Measurements from ENCODE around the gene ATP11A.
A peak's percentile ranks its signal among the peaks of the same experiment; 100 is the strongest.

The ATP11A gene

DNA sequence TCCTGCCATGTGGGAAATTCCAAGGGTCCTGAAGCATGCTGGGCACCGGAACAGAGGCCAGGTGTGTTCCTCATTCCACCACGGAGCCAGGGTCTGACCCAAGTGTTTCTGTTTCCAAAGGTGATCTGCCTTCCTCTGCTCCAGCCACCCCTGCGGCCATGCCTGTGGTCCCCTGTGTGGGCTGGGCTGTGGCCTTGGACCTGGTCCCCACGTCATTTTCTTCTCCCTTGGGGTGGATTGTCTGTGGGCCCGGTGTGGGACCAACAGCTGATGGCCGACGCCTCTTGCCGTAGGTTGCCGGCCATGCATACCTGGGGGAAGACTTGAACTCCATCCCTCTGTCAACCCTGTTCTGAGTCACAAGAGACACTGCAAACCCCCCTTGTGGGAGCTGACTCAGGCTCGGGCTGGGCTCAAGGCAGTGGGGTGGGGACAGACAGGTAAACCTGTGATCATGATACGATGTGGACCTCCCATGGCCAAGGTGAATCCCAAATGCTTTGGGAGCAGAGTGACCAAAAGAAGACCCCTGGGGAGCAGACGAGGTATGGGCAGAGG lies 35.0 kb downstream of the ATP11A start:
- no peak overlapping the region for H3K23ac ChIP-seq (ENCODE audit: low read length in 2 of 2)
- H2BK15ac ChIP-seq (ENCODE audit: low read depth, poor library complexity, severe bottlenecking): no peak overlapping the region
- H4K91ac ChIP-seq (ENCODE audit: low read length): peak overlapping the region; percentile 22
- H3K27ac ChIP-seq (ENCODE audit: low read length, poor library complexity, severe bottlenecking): no peak overlapping the region
- H4K8ac ChIP-seq (ENCODE audit: low read length): no peak overlapping the region
- peaks cover 49% of the 10 kb centered on the region for H3K79me1 ChIP-seq (replicated peaks; ENCODE audit: low read length, poor library complexity, severe bottlenecking)
- H3K4me3 ChIP-seq (ENCODE audit: insufficient read depth in 1 of 2, low read depth in 1 of 2, low read length in 2 of 2): no peak overlapping the region
- no peak overlapping the region for H2BK12ac ChIP-seq (ENCODE audit: low read length in 2 of 2)
- 92% methylated on average over 11 of the region's 12 CpGs for WGBS
- H2BK5ac ChIP-seq (ENCODE audit: low read depth, low read length, poor library complexity, severe bottlenecking): no peak overlapping the region
- no peak overlapping the region for H3K14ac ChIP-seq (ENCODE audit: low read length in 2 of 2)
- H3K9ac ChIP-seq (ENCODE audit: low read length): no peak overlapping the region
- no peak overlapping the region for H2AFZ ChIP-seq (ENCODE audit: low read depth, low read length)
- H3K27me3 ChIP-seq (ENCODE audit: control insufficient read depth in 1 of 2, insufficient read depth in 1 of 2, low read length in 2 of 2): no peaks in the 10 kb centered on the region
- H3K18ac ChIP-seq (ENCODE audit: low read depth in 1 of 2, low read length in 2 of 2): peak overlapping the region in 1 of 2 experiments; percentile 10
- H3K4me2 ChIP-seq (ENCODE audit: low read length, poor library complexity, severe bottlenecking): no peak overlapping the region
- H3K9me3 ChIP-seq (ENCODE audit: control insufficient read depth, low read length): no peaks in the 10 kb centered on the region
- no peak overlapping the region for H3K4ac ChIP-seq (ENCODE audit: low read depth in 1 of 2, low read length in 2 of 2)
- peaks cover 18% of the 10 kb centered on the region for H3K4me1 ChIP-seq (ENCODE audit: control insufficient read depth, insufficient read depth, low read depth, low read length)
- H3K36me3 ChIP-seq (ENCODE audit: control insufficient read depth in 1 of 2, insufficient read depth in 2 of 2, low read depth in 1 of 2, low read length in 2 of 2): peaks cover 0 to 16% of the 10 kb centered on the region in 2 experiments
- no peak for DNase-seq
- H2BK120ac ChIP-seq (ENCODE audit: low read depth, low read length): no peak overlapping the region
- no peak overlapping the region for H2AK5ac ChIP-seq (ENCODE audit: low read length, severe bottlenecking)

GRCh38 chr13:112725346-112726015 lies 35.6 kb downstream of the ATP11A start:
- Histone ChIP-seq H2AK5ac (ENCODE audit: low read length, severe bottlenecking) (no peak overlapping the region), H3K36me3 (ENCODE audit: control insufficient read depth in 1 of 2, insufficient read depth in 2 of 2, low read depth in 1 of 2, low read length in 2 of 2) (peaks cover 0 to 19% of the 10 kb centered on the region in 2 experiments), H3K9me3 (ENCODE audit: control insufficient read depth, low read length) (no peaks in the 10 kb centered on the region), H3K23ac (ENCODE audit: low read length in 2 of 2) (no peak overlapping the region), H3K79me1 (replicated peaks; ENCODE audit: low read length, poor library complexity, severe bottlenecking) (peaks cover 50% of the 10 kb centered on the region), H3K18ac (ENCODE audit: low read depth in 1 of 2, low read length in 2 of 2) (peak overlapping the region in 1 of 2 experiments; percentile 52), H3K14ac (ENCODE audit: low read length in 2 of 2) (peak overlapping the region in 1 of 2 experiments; percentile 85), H4K8ac (ENCODE audit: low read length) (no peak overlapping the region), H2BK12ac (ENCODE audit: low read length in 2 of 2) (no peak overlapping the region), H3K27me3 (ENCODE audit: control insufficient read depth in 1 of 2, insufficient read depth in 1 of 2, low read length in 2 of 2) (no peaks in the 10 kb centered on the region), H3K4ac (ENCODE audit: low read depth in 1 of 2, low read length in 2 of 2) (no peak overlapping the region), H2AFZ (ENCODE audit: low read depth, low read length) (no peak overlapping the region), H3K4me2 (ENCODE audit: low read length, poor library complexity, severe bottlenecking) (no peak overlapping the region), H2BK120ac (ENCODE audit: low read depth, low read length) (no peak overlapping the region), H4K91ac (ENCODE audit: low read length) (peak overlapping the region; percentile 61), H2BK5ac (ENCODE audit: low read depth, low read length, poor library complexity, severe bottlenecking) (no peak overlapping the region), H3K27ac (ENCODE audit: low read length, poor library complexity, severe bottlenecking) (no peak overlapping the region), H3K4me3 (ENCODE audit: insufficient read depth in 1 of 2, low read depth in 1 of 2, low read length in 2 of 2) (no peak overlapping the region), H3K4me1 (ENCODE audit: control insufficient read depth, insufficient read depth, low read depth, low read length) (peaks cover 18% of the 10 kb centered on the region), H3K9ac (ENCODE audit: low read length) (no peak overlapping the region), H2BK15ac (ENCODE audit: low read depth, poor library complexity, severe bottlenecking) (no peak overlapping the region)
- DNase-seq: no peak
- 85% methylated on average over 18 of the region's 18 CpGs for WGBS

DNA sequence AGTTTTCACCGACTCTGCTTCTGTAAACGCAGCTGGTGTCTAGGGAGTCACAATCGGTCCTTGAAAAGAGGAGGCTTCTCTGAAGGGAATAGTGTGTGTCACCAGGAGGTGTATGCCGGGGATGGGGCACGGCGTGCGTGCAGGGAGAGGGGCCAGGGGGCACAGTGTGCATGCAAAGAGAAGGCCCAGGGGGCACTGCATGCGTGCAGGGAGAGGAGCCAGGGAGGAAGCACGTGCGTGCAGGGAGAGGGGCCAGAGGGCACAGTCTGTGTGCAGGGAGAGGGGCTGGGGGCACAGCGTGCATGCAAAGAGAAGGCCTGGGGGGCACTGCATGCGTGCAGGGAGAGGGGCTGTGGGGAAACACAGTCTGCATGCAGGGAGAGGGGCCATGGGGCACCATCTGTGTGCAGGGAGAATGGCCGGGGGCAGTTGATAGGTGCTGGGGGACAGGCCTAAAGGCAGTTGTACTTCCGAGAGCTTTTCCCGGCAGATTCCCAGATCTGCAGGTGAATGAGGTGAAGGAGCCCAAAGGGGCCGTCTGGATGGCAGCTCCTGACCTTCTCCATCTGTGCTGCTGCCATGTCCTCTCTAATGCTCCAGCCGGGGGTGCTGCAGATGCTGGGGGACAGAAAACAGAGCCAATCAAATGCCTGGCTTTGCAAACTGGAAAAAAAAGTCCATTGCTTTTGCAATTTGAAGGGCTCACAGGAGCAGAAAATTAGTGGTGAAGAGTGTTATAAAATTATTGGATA lies 36.4 kb downstream of the ATP11A start:
- Histone ChIP-seq H3K4me2 (ENCODE audit: low read length, poor library complexity, severe bottlenecking) (no peak overlapping the region), H2BK5ac (ENCODE audit: low read depth, low read length, poor library complexity, severe bottlenecking) (no peak overlapping the region), H3K36me3 (ENCODE audit: control insufficient read depth in 1 of 2, insufficient read depth in 2 of 2, low read depth in 1 of 2, low read length in 2 of 2) (peaks cover 0 to 19% of the 10 kb centered on the region in 2 experiments), H3K18ac (ENCODE audit: low read depth in 1 of 2, low read length in 2 of 2) (no peak overlapping the region), H4K91ac (ENCODE audit: low read length) (peak overlapping the region; percentile 61), H3K27me3 (ENCODE audit: control insufficient read depth in 1 of 2, insufficient read depth in 1 of 2, low read length in 2 of 2) (no peaks in the 10 kb centered on the region), H3K9ac (ENCODE audit: low read length) (no peak overlapping the region), H3K27ac (ENCODE audit: low read length, poor library complexity, severe bottlenecking) (no peak overlapping the region), H2AFZ (ENCODE audit: low read depth, low read length) (no peak overlapping the region), H3K9me3 (ENCODE audit: control insufficient read depth, low read length) (no peaks in the 10 kb centered on the region), H3K4me3 (ENCODE audit: insufficient read depth in 1 of 2, low read depth in 1 of 2, low read length in 2 of 2) (no peak overlapping the region), H2BK120ac (ENCODE audit: low read depth, low read length) (no peak overlapping the region), H3K14ac (ENCODE audit: low read length in 2 of 2) (no peak overlapping the region), H2BK12ac (ENCODE audit: low read length in 2 of 2) (no peak overlapping the region), H3K4me1 (ENCODE audit: control insufficient read depth, insufficient read depth, low read depth, low read length) (peaks cover 18% of the 10 kb centered on the region), H3K23ac (ENCODE audit: low read length in 2 of 2) (no peak overlapping the region), H3K79me1 (replicated peaks; ENCODE audit: low read length, poor library complexity, severe bottlenecking) (peaks cover 50% of the 10 kb centered on the region), H4K8ac (ENCODE audit: low read length) (peak overlapping the region; percentile 19), H2AK5ac (ENCODE audit: low read length, severe bottlenecking) (no peak overlapping the region), H2BK15ac (ENCODE audit: low read depth, poor library complexity, severe bottlenecking) (no peak overlapping the region), H3K4ac (ENCODE audit: low read depth in 1 of 2, low read length in 2 of 2) (no peak overlapping the region)
- 85% methylated on average over 17 of the region's 17 CpGs for WGBS
- DNase-seq: no peak

- Histone ChIP-seq H3K36me3 (ENCODE audit: control insufficient read depth in 1 of 2, insufficient read depth in 2 of 2, low read depth in 1 of 2, low read length in 2 of 2) (peaks cover 0 to 19% of the 10 kb centered on the region in 2 experiments), H2BK5ac (ENCODE audit: low read depth, low read length, poor library complexity, severe bottlenecking) (no peak overlapping the region), H3K4me3 (ENCODE audit: insufficient read depth in 1 of 2, low read depth in 1 of 2, low read length in 2 of 2) (no peak overlapping the region), H2BK12ac (ENCODE audit: low read length in 2 of 2) (no peak overlapping the region), H3K9ac (ENCODE audit: low read length) (no peak overlapping the region), H2BK15ac (ENCODE audit: low read depth, poor library complexity, severe bottlenecking) (no peak overlapping the region), H3K4me2 (ENCODE audit: low read length, poor library complexity, severe bottlenecking) (no peak overlapping the region), H3K27ac (ENCODE audit: low read length, poor library complexity, severe bottlenecking) (no peak overlapping the region), H3K79me1 (replicated peaks; ENCODE audit: low read length, poor library complexity, severe bottlenecking) (peaks cover 56% of the 10 kb centered on the region), H2BK120ac (ENCODE audit: low read depth, low read length) (no peak overlapping the region), H2AK5ac (ENCODE audit: low read length, severe bottlenecking) (no peak overlapping the region), H3K4me1 (ENCODE audit: control insufficient read depth, insufficient read depth, low read depth, low read length) (peaks cover 16% of the 10 kb centered on the region), H3K23ac (ENCODE audit: low read length in 2 of 2) (no peak overlapping the region), H4K8ac (ENCODE audit: low read length) (no peak overlapping the region), H2AFZ (ENCODE audit: low read depth, low read length) (no peak overlapping the region), H3K4ac (ENCODE audit: low read depth in 1 of 2, low read length in 2 of 2) (no peak overlapping the region), H3K18ac (ENCODE audit: low read depth in 1 of 2, low read length in 2 of 2) (no peak overlapping the region), H3K27me3 (ENCODE audit: control insufficient read depth in 1 of 2, insufficient read depth in 1 of 2, low read length in 2 of 2) (no peaks in the 10 kb centered on the region), H4K91ac (ENCODE audit: low read length) (no peak overlapping the region), H3K9me3 (ENCODE audit: control insufficient read depth, low read length) (no peaks in the 10 kb centered on the region), H3K14ac (ENCODE audit: low read length in 2 of 2) (no peak overlapping the region)
- DNase-seq: no peak
- WGBS: 94% methylated on average over 17 of the region's 17 CpGs
Measured at GRCh38 chr13:112727581-112727980, 37.7 kb downstream of the ATP11A start.

Data from mesenchymal stem cell (in vitro differentiated cells and primary cell).